Stimulated activated CD4-positive, alpha-beta T cell treated with anti-CD3 and anti-CD28 coated beads, Interleukin-2, amount 100 ng/mL, for 24 hours (primary cell): ENCODE data around the gene CHCHD6.

ENCODE experiments used
- DNase-seq, 2 donors: peaks; one replicate each; pipeline ENCODE4 v3.0.0-alpha.2; 2020

CHCHD6 gene

GRCh38 chr3:126668450-126669401 lies 35.3 kb upstream of the CHCHD6 start:
- no peak for DNase-seq

DNA sequence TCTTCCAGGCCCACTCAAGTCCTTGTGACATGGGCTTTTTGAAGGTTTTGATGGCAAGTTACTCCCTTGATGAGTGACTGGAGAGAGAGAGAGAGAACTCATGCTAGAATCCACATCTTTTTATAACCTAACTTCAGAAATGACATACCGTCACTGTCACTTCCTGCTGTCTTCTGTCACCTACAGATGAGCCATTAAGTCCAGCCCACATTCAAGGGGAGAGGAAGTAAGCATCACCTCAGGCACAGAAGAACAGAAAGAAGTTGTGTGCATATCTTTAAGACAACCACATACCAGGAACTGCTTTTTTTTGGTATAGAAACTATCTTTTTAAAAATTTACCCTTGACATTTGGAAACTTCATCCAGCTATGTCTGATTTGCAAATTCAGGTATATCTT lies 32.5 kb upstream of the CHCHD6 start:
- no peak for DNase-seq

DNA sequence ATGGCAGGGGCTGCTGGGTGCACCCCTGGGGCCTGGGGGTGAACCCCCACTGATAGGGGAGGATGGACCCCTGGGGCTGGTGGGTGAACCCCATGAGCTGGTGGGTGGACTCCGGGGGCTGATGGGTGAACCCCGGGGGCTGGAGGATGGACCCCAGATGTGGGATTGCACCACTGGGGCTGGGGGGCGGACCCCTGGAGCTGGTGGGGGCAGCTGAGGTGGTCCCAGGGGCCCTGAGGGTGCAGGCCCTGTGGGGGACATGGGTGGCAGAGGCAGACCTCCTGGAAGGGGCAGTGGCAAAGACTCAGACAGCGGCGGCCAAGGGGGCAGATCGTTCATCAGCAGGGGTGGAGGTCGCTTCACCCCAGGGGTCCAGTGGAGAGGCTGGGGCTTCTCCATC lies 31.7 kb upstream of the CHCHD6 start:
- no peak for DNase-seq

DNA sequence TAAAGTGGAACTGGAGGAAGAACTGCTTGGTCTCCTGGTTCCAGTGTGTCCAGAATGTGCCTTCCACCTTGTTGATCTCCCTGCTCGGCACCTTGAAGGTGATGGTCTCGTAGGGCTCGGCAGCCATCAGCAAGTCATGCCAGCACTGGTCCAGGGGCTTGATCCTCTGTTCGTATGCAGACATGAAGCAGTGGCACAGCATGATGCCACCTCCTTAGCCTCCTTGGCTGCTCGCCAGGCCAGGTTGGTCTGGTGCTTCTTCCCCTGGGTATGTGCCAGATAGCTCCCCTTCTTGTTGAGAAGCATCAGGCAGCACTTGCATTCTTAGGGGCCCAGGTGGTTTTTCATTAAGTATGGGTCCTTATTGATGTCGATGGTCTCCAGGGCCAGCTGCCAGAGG lies 31.3 kb upstream of the CHCHD6 start:
- no peak for DNase-seq

DNA sequence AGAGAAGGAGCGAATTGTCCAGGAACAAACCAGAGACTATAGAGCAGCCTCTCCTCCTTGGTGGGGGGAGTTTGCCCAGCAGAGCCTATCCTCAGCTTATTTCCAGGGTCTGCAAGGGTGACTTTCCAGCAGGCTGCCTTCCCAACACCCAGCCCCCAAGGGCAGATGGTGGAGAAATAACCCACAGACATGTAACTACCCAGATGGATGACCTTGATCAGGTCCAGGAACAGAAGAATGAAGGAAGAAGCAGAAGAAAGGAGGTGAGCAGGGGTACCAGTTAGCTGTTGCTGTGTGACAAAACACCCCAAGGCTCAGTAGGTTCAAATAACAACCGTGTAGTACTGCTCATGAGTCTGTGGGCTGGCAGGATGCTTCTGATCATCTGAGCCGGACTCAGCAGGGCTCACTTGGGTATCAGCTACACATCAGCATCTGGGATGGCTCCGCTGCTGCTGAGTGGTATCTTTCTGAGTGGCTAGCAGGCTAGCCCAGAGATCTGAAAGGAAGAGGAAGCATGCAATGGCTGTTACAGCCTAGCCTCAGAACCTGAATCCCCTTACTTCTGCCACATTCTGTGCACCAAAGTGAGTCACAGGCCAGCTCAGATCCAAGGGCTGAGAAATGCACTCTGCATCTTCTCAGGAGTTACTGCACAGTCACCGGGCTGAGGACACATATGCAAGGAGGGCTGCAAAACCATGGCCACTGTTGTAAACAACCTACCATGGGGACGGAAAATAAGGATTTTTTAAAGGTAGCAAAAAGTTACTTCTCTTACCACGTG lies 26.9 kb upstream of the CHCHD6 start:
- no peak for DNase-seq

DNA sequence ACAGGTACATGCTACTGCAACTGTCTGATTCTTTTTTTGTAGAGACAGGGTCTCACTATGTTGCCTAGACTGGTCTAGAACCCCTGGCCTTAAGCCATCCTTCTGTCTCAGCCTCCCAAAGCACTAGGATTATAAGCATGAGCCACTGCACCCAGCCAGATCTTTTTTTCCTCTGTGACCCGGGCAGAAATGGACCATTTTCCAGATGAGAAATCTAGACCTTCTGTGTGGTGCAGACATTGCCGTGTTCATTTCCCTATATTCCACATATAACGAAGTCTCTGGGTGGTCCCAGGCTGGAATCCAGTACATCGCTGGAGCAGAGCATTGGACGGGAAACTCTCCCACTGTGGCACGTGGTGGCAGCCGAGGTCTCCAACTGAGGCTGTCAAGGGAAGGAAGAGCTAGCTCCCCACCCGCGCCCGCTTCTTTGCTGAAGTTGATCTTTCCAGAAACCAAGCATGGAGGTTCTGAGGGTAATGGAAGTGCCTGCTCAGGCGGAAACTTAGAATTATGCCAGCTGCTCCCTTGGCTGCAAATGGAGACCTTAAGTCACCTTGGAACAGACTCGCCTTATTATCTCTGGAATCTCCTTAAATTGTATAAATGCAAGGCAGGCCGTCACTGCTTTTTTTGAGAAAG lies 26.1 kb upstream of the CHCHD6 start:
- peak in 1 of 2 donors; percentile 11 for DNase-seq

DNA sequence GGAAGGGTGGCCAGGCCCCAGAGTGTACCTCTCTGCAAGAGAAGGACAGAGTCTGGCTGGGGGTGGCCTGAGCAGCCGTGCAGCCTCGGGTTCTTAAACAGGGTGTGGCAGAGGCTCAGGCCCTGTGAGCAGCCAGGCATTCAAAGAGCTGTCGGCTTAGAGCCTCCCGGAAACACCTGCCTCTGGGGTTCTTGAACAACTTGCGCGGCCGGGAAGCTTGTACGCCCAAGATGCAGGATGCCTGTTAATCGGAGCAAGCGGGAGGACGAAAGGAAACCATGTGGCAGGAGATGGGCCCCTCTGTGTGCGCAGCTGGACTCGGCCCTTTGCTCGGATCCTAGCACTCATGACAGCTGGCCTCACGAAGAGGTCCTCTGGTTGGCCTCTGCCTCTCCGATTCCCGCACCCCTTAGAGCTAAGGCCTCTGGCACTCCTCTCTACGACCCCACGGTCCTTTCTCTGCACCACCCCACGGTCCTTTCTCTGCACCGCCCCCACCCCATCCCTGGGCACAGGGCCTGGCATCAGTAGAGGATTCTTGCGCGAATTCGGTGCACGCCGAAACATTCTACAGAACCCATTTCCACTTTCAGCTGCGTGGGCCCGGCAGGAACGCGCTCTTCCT lies 25.2 kb upstream of the CHCHD6 start:
- DNase-seq: peak in 1 of 2 donors; percentile 11

DNA sequence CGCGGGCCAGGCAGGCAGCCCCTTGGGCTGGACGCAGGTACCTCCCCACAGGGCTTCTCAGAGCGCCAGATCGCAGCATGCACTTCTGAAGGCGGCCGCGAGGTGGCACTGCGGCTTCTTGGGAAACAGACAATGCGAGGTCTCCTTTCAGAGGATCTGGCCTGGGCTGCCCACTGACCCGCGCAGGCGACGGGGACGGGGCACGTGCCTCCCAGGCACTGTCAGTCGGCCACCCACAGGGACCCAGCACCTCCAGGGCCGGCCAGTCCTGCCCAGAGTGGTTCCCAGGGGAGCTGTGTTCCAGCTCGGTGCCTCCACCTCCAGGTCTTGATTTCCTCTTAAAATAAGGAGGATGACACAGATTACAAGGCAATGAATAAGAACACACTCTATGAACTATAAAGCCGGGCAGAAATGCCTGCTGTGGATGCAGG lies 24.7 kb upstream of the CHCHD6 start:
- peak; percentile 86 to 88 for DNase-seq

DNA sequence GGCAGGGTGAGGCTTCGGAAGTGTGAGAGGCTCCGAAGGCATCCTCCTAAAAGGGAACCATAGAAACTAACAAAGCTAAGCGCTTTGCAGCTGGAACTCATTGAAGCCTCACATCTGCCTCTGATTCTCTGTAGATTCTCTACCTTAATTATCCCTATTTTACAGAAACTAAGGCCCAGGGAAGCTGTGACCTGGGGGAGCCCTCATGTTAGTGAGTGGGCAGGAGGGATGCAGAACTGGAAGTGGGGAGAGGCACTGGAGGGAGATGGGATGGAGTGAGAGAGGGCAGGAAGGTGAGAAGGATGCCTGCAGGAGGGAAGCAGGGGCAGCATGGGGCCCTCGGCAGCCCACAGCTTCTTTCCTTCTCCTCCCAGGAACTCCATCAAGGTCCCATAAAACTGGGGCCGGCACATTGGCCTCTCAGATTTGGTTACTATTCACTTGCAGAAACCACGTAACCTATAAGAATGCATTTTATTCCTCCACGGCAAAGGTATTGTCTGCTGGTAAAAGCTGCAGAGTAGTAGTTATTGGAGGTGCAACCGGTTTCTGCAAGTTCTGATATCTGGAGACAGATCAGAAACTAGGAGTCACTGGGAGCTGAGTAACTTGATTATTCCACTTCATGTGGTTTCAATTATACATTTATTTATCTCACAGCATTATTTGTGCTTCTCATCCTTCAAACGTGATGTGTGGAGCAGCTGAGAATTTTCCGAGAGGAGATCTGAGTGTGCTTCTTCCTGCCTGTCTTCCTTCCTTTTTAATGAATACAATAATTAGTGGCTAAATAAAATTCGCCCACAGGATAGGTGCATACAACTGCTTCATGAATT lies 24.0 kb upstream of the CHCHD6 start:
- DNase-seq: no peak

GRCh38 chr3:126680667-126681055 lies 23.4 kb upstream of the CHCHD6 start:
- no peak for DNase-seq

DNA sequence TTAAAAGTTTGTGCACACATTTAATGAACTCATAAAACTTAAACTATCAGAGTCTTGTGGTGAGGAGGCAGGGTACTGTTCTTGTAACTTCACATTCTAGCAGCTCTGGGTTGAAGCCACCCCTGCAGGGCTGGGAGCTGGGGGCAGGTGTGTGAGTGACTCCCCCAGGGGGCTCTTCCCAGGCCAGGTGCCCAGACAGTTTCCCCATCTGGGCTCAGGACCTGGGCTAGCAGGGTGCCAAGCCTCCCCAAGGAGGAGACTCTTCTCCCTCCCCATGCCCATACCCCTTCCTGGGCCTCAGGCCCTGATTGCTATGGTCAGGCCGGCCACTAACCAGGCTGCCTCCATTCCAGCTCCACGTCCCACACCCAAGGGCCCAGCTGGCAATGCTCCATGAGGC lies 22.0 kb upstream of the CHCHD6 start:
- no peak for DNase-seq

DNA sequence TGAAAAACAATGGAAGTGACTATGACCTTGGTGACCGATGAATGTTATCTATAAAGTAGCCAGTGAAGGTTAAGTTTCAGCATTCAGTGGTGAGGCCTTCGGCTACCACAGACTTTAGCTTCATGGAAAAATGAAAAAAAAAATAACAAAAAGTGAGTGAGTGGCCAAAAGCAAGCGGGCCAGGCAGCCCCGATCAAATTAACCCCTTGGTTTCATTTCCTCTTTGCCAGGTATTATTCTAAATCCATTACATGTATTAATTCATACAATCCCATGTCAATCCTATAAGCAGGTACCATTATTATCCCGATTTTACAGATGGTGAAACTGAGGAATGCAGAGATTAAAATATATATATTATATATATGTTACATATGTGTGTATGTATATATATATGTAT lies 21.0 kb upstream of the CHCHD6 start:
- no peak for DNase-seq

- no peak for DNase-seq
Measured at GRCh38 chr3:126684218-126684751, 19.8 kb upstream of the CHCHD6 start.

GRCh38 chr3:126685021-126685420 lies 19.0 kb upstream of the CHCHD6 start:
- no peak for DNase-seq

DNA sequence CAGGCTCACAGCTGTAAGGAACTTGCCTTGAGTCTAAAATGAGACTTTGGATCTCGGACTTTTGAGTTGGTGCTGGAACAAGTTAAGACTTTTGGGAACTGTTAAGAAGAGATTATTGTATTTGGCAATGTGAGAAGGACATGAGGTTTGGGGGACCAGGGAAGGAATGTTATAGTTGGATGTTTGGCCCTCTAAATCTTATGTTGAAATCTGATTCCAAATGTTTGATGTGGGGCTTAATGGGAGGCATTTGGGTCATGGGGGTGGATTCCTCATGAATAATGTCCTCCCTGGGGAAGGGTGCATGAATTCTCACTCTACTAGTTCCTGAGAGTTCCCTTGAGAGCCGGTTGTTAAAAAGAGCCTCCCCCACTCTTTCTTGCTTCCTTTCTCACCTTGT lies 18.5 kb upstream of the CHCHD6 start:
- DNase-seq: no peak

DNA sequence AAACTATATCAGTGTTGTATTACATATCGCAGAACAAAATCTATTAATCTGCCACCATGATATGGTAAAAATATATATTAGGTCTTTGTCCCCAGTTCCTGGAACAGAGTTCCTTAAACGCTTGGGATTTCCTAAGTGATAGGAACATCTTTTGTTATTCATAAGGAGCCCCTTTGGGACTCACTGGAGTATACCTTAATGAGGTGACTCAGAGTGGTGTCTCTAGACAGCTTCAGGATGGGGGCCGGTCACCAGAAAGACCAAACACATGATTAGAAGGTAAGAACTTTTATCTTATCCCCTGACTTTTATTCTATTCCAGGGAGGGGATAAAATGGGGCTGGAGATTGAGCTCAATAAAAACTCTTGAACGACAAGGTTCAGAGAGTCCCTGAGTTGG lies 12.3 kb upstream of the CHCHD6 start:
- DNase-seq: no peak

DNA sequence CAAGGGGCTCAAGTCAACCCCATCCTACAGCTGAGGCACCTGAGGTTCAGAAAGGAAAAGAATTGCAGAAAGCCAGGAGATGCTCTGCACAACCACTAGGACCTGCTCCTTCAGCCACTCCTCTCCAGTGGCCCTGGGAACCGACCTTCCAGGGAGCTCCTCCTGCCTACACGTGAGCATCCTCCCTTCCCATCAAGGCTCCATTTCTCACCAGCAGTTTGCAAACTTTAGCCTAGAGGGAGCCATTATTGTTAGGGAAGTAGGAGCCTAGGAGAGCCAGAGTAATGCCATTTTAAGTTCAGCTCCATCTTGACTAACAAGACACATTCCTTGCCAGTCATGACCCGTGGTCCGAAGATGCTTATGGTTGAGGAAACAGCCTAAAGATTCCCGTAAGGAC lies 11.2 kb upstream of the CHCHD6 start:
- no peak for DNase-seq

DNA sequence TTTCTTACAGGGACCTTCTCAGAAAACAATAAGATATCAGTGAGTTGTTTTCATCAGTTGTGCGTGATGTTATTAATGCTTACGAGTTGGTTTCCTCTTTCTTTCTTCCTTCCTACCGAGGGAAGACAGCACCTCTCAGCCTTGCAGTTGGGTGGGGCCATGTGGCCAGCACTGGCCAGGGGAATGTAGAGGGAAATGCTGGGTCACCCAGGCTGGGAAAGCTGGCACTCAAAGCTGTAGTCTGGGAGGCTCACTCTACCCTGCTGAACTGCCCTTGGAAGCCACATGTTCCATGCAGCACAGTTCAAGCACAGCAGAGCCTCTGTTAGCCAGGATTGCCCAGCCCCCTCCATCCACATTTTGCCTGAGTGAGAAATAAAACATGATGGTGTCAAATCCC lies 10.1 kb upstream of the CHCHD6 start:
- DNase-seq: no peak

- DNase-seq: no peak
Measured at GRCh38 chr3:126696701-126697267, 7.3 kb upstream of the CHCHD6 start.

DNA sequence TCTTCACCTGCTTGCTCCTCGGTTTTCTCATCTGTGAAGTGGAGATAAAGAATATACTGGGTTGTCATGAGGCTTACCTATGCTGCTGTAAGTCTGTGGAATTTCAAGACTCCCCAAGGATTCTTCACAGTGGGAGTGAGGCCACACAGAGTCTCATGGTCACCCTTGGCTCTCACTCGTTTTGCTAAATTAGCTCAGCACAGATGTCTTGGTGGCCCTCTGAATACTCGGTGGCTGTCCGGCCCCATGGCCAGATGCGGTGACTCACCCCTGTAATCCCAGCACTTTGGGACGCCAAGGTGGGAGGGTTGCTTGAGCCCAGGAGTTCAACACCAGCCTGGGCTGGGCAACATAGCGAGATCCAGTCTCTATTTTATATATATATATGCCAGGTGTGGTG lies 5.0 kb upstream of the CHCHD6 start:
- DNase-seq: no peak

DNA sequence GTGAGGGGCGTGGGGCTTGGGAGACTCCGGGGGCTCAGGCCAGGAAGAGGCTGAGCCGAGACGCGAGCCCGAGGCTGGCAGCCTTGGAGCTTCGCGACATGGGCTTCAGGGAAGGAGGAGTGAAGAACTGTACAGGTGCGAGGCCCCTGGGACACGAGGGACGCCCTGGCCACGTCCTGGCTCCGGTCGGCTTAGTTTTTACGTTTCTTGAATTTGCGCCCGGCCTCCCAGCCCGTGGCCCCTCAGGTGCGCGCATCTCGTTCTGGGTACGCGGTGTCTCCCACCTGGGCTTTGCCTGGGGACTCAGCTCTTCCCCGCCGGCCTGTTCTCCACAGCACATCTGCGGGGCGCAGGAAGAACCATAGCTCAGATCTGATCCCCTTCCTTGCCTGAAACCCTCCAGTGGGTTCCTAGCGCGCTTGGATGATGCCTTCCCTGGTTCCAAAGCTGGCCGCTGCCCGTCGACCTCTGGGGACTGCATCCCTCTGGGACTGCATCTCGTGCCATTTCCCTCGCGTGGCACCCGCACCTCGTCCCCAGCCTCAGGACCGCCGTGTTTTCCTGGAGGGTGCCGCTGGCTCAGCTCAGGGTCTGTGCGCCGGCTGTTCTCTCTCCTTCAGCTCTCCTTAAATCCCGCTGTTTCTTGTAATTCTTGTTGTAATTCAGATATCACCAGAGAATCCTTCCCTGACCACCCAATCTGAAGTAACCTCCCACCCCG lies 614 bp downstream of the CHCHD6 start:
- DNase-seq: no peak
